ENCODE data around the gene FAM114A1.

GRCh38 chr4:38846015-38846414 is 21.6 kb upstream of the FAM114A1 start:
- TF ChIP-seq CTCF (IDR thresholded peaks at IDR 0.05) (no peak), ZFX (IDR thresholded peaks at IDR 0.05; ENCODE audit: borderline replicate concordance) (no peak)
